Osteocyte (in vitro differentiated cells): Measurements from ENCODE around the gene TNKS2. TPM values are rescaled to one million over a fixed set of nuclear protein-coding genes. Genes with fewer than 3 reads are reported as not detected.

Experiments used
- DNase-seq: peaks from one replicate; pipeline ENCODE4 v3.0.0; 2021; ENCODE audit warnings: mixed read lengths; ENCODE audit not compliant: unreplicated experiment; ENCODE audit errors: extremely low spot score
- H3K27ac Mint-ChIP-seq: one replicate; pipeline ENCODE4 v1.8.0; 2021; ENCODE audit warnings: mild to moderate bottlenecking, mixed read lengths; ENCODE audit not compliant: unreplicated experiment
- H3K27me3 Mint-ChIP-seq: one replicate; pipeline ENCODE4 v1.8.0; 2021; ENCODE audit warnings: mixed read lengths; ENCODE audit not compliant: unreplicated experiment
- H3K36me3 Mint-ChIP-seq: one replicate; pipeline ENCODE4 v1.8.0; 2021; ENCODE audit warnings: mixed read lengths; ENCODE audit not compliant: unreplicated experiment
- H3K4me1 Mint-ChIP-seq: one replicate; pipeline ENCODE4 v1.8.0; 2021; ENCODE audit warnings: mixed read lengths; ENCODE audit not compliant: unreplicated experiment
- H3K4me3 Mint-ChIP-seq: one replicate; pipeline ENCODE4 v1.8.0; 2021; ENCODE audit warnings: mild to moderate bottlenecking, moderate library complexity, mixed read lengths; ENCODE audit not compliant: unreplicated experiment
- H3K9me3 Mint-ChIP-seq: one replicate; pipeline ENCODE4 v1.8.0; 2021; ENCODE audit warnings: mixed read lengths; ENCODE audit not compliant: unreplicated experiment
- total RNA-seq: library from RNA; stranded (reverse); gene quantifications from 2 replicates; pipeline ENCODE4 v1.2.1, GENCODE V29; 2021
- TF ChIP-seq, protein P1 (sequence below): fragments of 200-600 bp; sonication (generic); IDR thresholded peaks from 2 replicates; pipeline ENCODE4 v1.5.0; 2021; ENCODE audit warnings: antibody characterized with exemption, mild to moderate bottlenecking, moderate library complexity

The TNKS2 gene
- total RNA-seq, 1 donor from 2014 or later: 64.9 TPM

DNA sequence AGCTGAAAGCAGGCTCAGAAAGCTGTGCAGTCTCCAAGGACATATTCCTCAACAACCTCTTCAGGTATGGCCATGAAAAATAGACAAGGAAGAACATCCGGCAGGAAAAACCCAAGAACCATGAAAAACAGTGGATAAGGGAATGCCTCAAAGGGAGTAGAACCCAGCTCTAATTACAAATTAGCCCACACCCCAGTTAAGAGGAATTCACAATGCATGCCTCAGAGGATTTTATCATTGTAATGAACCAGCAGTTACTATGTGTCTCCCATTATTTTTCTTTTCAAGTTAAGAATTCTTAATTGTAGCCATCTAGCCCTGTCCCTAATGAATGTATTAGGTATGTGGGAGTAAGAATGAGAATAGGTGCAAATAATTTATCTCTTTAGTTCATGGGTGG lies 19.7 kb upstream of the TNKS2 start:
- peaks cover 23% of the 10 kb centered on the region for H3K27me3 Mint-ChIP-seq
- no peak overlapping the region for H3K4me3 Mint-ChIP-seq
- TF ChIP-seq, protein P1, sequence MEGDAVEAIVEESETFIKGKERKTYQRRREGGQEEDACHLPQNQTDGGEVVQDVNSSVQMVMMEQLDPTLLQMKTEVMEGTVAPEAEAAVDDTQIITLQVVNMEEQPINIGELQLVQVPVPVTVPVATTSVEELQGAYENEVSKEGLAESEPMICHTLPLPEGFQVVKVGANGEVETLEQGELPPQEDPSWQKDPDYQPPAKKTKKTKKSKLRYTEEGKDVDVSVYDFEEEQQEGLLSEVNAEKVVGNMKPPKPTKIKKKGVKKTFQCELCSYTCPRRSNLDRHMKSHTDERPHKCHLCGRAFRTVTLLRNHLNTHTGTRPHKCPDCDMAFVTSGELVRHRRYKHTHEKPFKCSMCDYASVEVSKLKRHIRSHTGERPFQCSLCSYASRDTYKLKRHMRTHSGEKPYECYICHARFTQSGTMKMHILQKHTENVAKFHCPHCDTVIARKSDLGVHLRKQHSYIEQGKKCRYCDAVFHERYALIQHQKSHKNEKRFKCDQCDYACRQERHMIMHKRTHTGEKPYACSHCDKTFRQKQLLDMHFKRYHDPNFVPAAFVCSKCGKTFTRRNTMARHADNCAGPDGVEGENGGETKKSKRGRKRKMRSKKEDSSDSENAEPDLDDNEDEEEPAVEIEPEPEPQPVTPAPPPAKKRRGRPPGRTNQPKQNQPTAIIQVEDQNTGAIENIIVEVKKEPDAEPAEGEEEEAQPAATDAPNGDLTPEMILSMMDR: no peak
- no peak for DNase-seq
- H3K36me3 Mint-ChIP-seq: no peaks in the 10 kb centered on the region
- H3K27ac Mint-ChIP-seq: no peak overlapping the region
- no peaks in the 10 kb centered on the region for H3K9me3 Mint-ChIP-seq
- no peaks in the 10 kb centered on the region for H3K4me1 Mint-ChIP-seq

DNA sequence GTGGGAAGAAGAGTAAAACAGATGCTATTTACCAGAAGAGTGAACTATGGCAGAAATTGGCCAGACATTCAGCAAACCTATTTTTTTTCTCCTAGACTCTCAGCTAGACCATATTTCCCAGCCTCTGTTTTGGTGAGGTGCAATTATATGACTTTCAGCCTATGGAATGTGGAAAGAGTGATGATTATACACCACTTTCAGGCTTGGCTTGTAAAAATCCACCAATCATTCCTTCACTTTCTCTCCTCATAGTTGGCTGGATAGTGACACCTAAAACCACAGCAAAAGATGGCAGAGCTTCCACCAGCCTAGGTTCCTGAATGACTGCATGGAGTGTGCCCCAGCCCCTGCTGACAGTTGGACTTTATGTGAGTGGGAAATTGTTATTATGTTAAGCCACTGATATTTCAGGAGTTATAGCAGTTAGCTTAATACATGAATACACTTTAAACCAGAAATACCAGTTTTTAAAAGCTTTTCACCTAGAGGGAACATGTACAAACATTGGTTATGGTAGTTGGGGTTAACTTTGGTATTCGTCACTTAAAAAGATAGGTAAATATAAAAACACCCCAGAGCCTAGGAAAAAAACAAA lies 19.1 kb upstream of the TNKS2 start:
- DNase-seq: no peak
- TF ChIP-seq, protein P1: no peak
- Mint-ChIP-seq H3K27me3 (peaks cover 23% of the 10 kb centered on the region), H3K4me3 (no peak overlapping the region), H3K4me1 (no peaks in the 10 kb centered on the region), H3K36me3 (no peaks in the 10 kb centered on the region), H3K9me3 (no peaks in the 10 kb centered on the region), H3K27ac (no peak overlapping the region)

DNA sequence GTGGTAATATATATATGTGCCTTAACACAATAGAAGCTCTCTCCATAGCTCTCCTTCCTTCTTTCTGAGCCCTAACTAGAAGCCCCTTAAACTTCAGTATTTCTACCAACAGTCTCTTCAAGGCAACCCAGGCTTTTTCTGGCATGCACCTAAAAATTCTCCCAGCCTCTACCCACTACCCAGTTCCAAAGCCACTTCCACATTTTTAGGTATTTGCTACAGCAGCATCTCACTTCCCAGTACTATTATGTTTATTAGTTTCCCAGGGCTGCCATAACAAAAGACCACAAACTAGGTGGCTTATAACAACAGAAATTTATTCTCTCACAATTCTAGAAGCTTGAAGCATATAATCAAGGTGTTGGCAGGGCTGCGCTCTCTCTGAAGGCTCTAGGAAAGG lies 15.7 kb upstream of the TNKS2 start:
- Mint-ChIP-seq H3K9me3 (no peaks in the 10 kb centered on the region), H3K36me3 (no peaks in the 10 kb centered on the region), H3K27me3 (peaks cover 21% of the 10 kb centered on the region), H3K27ac (no peak overlapping the region), H3K4me3 (no peak overlapping the region), H3K4me1 (no peaks in the 10 kb centered on the region)
- DNase-seq: no peak
- TF ChIP-seq, protein P1: no peak

DNA sequence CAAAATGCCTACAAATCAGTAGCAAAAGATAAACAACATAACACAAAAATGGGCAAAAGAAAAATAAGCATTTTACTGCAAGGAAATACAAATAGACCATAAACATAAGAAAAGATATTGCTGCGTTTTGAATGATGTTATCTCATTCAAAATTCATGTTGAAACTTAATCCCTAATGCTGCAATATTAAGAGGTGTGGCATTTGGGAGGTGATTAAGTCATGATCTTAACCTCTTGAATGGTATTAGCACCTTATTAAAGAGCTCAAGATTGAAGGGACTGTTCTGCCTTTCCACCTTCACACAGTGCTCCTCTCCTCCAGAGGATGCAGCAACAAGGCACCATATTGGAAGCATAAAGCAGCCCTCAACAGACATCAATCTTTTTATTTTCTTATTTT lies 12.4 kb upstream of the TNKS2 start:
- Mint-ChIP-seq H3K27ac (no peak overlapping the region), H3K9me3 (no peaks in the 10 kb centered on the region), H3K36me3 (peaks cover 1% of the 10 kb centered on the region), H3K4me3 (no peak overlapping the region), H3K27me3 (peaks cover 13% of the 10 kb centered on the region), H3K4me1 (no peaks in the 10 kb centered on the region)
- TF ChIP-seq, protein P1: no peak
- no peak for DNase-seq

DNA sequence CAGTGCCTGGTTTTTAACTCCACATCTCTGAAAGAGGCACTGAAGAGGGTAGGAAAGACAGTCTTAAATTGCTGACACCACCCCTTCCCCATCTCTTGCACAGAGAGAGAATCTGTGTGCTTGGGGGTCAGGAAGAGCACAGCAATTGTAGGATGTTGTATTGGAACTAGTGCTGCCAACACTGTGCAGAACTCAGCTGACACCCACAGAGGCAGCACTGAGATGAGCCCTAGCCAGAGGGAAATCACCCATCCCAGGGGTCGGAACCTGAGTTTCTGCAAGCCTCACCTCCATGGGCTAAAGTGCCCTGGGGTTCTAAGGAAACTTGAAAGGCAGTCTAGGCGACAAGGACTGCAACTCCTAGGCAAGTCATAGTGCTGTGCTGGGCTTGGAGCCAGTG lies 11.0 kb upstream of the TNKS2 start:
- Mint-ChIP-seq H3K27ac (no peak overlapping the region), H3K4me3 (no peak overlapping the region), H3K4me1 (no peaks in the 10 kb centered on the region), H3K27me3 (peaks cover 2% of the 10 kb centered on the region), H3K36me3 (peaks cover 1% of the 10 kb centered on the region), H3K9me3 (no peaks in the 10 kb centered on the region)
- DNase-seq: no peak
- TF ChIP-seq, protein P1: no peak
